NCI-H1105 treated with DMSO at 0.1 percent for 48 hours (cell line): ENCODE results near the gene ELMO2.

Experiments used
- DNase-seq: peaks from one replicate; lab custom pipeline; 2025; lab: John Stamatoyannopoulos, UW

Gene ELMO2

GRCh38 chr20:46406200-46406985 is at the start of gene ELMO2:
TSS of gene ELMO2 (minus strand) at chr20:46406615. CDS start at chr20:46394482, 12,133 bp downstream.
- peak; percentile 98 for DNase-seq

GRCh38 chr20:46455729-46456128 is 49.3 kb upstream of the ELMO2 start:
- DNase-seq, result no peak

GRCh38 chr20:46446851-46447250 is 40.4 kb upstream of the ELMO2 start:
- DNase-seq, result no peak

- DNase-seq, result no peak
Observed at GRCh38 chr20:46439837-46440236, 33.4 kb upstream of the ELMO2 start.

GRCh38 chr20:46438156-46438750 is 31.8 kb upstream of the ELMO2 start:
- peak; percentile 53 for DNase-seq

- DNase-seq, result no peak
Observed at GRCh38 chr20:46435146-46435545, 28.7 kb upstream of the ELMO2 start.

- no peak for DNase-seq
Observed at GRCh38 chr20:46434597-46434996, 28.2 kb upstream of the ELMO2 start.

GRCh38 chr20:46433051-46433450 is 26.6 kb upstream of the ELMO2 start:
- DNase-seq, result no peak

GRCh38 chr20:46430921-46431712 is 24.7 kb upstream of the ELMO2 start:
- no peak for DNase-seq

GRCh38 chr20:46427384-46427783 is 21.0 kb upstream of the ELMO2 start:
- no peak for DNase-seq

GRCh38 chr20:46423882-46424482 is 17.6 kb upstream of the ELMO2 start:
- no peak for DNase-seq

- no peak for DNase-seq
Observed at GRCh38 chr20:46423342-46423741, 16.9 kb upstream of the ELMO2 start.

- no peak for DNase-seq
Observed at GRCh38 chr20:46420878-46421277, 14.5 kb upstream of the ELMO2 start.

GRCh38 chr20:46419882-46420281 is 13.5 kb upstream of the ELMO2 start:
- no peak for DNase-seq

- no peak for DNase-seq
Observed at GRCh38 chr20:46416839-46417238, 10.4 kb upstream of the ELMO2 start.

GRCh38 chr20:46416421-46416820 is 10.0 kb upstream of the ELMO2 start:
- DNase-seq, result no peak

- no peak for DNase-seq
Observed at GRCh38 chr20:46415773-46416172, 9.4 kb upstream of the ELMO2 start.

- no peak for DNase-seq
Observed at GRCh38 chr20:46414608-46415007, 8.2 kb upstream of the ELMO2 start.

GRCh38 chr20:46411637-46412036 is 5.2 kb upstream of the ELMO2 start:
- DNase-seq, result no peak

GRCh38 chr20:46408281-46408731 is 1.9 kb upstream of the ELMO2 start:
- no peak for DNase-seq

- no peak for DNase-seq
Observed at GRCh38 chr20:46407671-46407996, 1.2 kb upstream of the ELMO2 start.

- DNase-seq, result peak; percentile 85
Observed at GRCh38 chr20:46406986-46407670, 713 bp upstream of the ELMO2 start.
